GM23248 (cell line): ENCODE data around the gene THSD4. TPM values are rescaled to one million over a fixed set of nuclear protein-coding genes. Genes with fewer than 3 reads are reported as not detected.

Experiments used
- DNase-seq: peaks from one replicate; pipeline ENCODE4 v3.0.0-alpha.2; 2015
- H2AFZ ChIP-seq: fragments of 200-600 bp; sonication (generic); 2 replicates; pipeline ENCODE4 v1.6.1; 2016; ENCODE audit warnings: antibody characterized with exemption
- H3F3A ChIP-seq: fragments of 200-600 bp; sonication (generic); 2 replicates; pipeline ENCODE4 v1.6.1; 2016; ENCODE audit warnings: mild to moderate bottlenecking, antibody characterized with exemption, mixed run types; ENCODE audit not compliant: insufficient read depth
- H3K27ac ChIP-seq: fragments of 200-600 bp; sonication (generic); 2 replicates; pipeline ENCODE4 v1.5.1; 2016; ENCODE audit warnings: mild to moderate bottlenecking
- H3K27me3 ChIP-seq: fragments of 200-600 bp; sonication (generic); replicated peaks from 2 replicates; pipeline ENCODE4 v1.6.1; 2016; ENCODE audit warnings: mild to moderate bottlenecking; ENCODE audit not compliant: insufficient read depth
- H3K36me3 ChIP-seq: fragments of 200-600 bp; sonication (generic); 2 replicates; pipeline ENCODE4 v1.6.1; 2016; ENCODE audit warnings: low read depth, mild to moderate bottlenecking
- H3K4me1 ChIP-seq: fragments of 200-600 bp; sonication (generic); 2 replicates; pipeline ENCODE4 v1.6.1; 2016; ENCODE audit warnings: mild to moderate bottlenecking; ENCODE audit not compliant: insufficient read depth
- H3K4me2 ChIP-seq: fragments of 200-600 bp; sonication (generic); one replicate; pipeline ENCODE4 v1.6.1; 2016; ENCODE audit warnings: mild to moderate bottlenecking; ENCODE audit not compliant: unreplicated experiment
- H3K4me3 ChIP-seq: fragments of 200-600 bp; sonication (generic); 2 replicates; pipeline ENCODE4 v1.5.1; 2016; ENCODE audit warnings: mild to moderate bottlenecking
- H3K79me2 ChIP-seq: fragments of 200-600 bp; sonication (generic); 2 replicates; pipeline ENCODE4 v1.6.1; 2016; ENCODE audit warnings: mild to moderate bottlenecking; ENCODE audit not compliant: insufficient read depth
- H3K9ac ChIP-seq: fragments of 200-600 bp; sonication (generic); 2 replicates; pipeline ENCODE4 v1.6.1; 2016; ENCODE audit warnings: mild to moderate bottlenecking
- H3K9me2 ChIP-seq: fragments of 200-600 bp; sonication (generic); 2 replicates; pipeline ENCODE4 v1.6.1; 2016; ENCODE audit warnings: mixed run types, mild to moderate bottlenecking, moderate library complexity; ENCODE audit not compliant: insufficient read depth
- H3K9me3 ChIP-seq: fragments of 200-600 bp; sonication (generic); one replicate; pipeline ENCODE4 v1.6.1; 2017; ENCODE audit warnings: low read depth
- H4K20me1 ChIP-seq: fragments of 200-600 bp; sonication (generic); 2 replicates; pipeline ENCODE4 v1.6.0; 2016; ENCODE audit not compliant: insufficient read depth
- EZH2 ChIP-seq: fragments of 200-600 bp; sonication (generic); IDR thresholded peaks from 2 replicates; pipeline ENCODE4 v1.6.1; 2018; ENCODE audit warnings: antibody characterized with exemption, mild to moderate bottlenecking; ENCODE audit not compliant: insufficient read depth, poor library complexity, severe bottlenecking
- EZH2phosphoT487 ChIP-seq: fragments of 200-600 bp; sonication (generic); IDR thresholded peaks from 2 replicates; pipeline ENCODE4 v1.6.1; 2018; ENCODE audit warnings: antibody characterized with exemption, moderate library complexity, mild to moderate bottlenecking, low read depth; ENCODE audit not compliant: insufficient read depth
- WGBS, 2 experiments: methylation state at CpG; one replicate each; pipeline ENCODE4 v1.1.6; 2015 to 2017; ENCODE audit warnings: low lambda C conversion rate in 2 of 2, low coverage in 1 of 2; ENCODE audit errors: missing lambda C conversion rate in 2 of 2; 5-methylcytosine and 5-hydroxymethylcytosine counted together
- in situ Hi-C: fragments of 300-500 bp; cut with MboI; formaldehyde crosslinking; loops from 2 replicates; pipeline ENCODE4 v1.15.0; 2020
- polyA plus RNA-seq: library from polyadenylated mRNA; unstranded; fragments of >200 nt; fragmentation: Nextera tagmentation; extraction: Ambion mirVana; gene quantifications from 2 replicates; pipeline ENCODE4 v1.2.1, GENCODE V29; 2016
- total RNA-seq: library from RNA; depleted of rRNA; stranded (reverse); fragments of >200 nt; shearing (Covaris generic); gene quantifications from 2 replicates; pipeline ENCODE4 v1.2.3, GENCODE V29; 2014

The THSD4 gene
- total and polyA plus RNA-seq, 2 experiments from 2014 or later: 14.2 to 58.9 TPM

DNA sequence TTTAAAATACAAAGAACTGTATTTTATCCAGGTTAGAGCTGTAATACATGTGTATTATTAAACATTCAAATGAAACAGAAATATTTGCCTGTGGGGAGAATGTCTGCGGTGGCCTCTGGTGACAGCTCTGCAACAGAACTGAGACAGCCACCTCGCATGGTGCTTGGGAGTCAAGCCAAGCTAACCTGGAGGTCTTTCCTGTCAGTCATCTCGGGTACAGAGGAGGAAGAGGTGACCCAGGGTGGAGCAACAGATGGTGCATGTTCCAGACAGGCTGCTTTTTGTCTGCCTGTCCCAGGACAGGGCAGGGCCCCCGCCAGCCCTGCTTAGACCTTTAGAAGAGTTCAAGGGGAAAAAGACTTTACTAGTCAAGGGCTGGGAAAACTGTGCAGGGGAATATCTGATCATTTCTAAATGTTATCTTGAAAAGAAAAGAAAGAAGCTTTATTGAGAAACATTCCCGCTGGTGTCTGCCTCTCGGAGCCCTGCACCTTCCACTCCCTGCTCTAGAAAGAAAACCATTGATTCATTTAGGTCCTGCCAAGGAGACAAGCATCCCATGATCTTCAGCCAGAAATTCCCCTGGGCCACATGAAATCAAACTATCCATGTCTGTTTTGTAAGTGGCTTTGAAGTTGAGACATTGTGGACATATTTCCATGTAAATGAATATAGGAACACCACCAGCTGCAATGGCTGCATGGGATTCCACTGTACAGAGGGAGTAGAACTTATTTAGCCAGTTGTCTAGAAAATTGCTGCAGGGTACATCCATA is 689.6 kb downstream of the THSD4 start:
- WGBS, 2 experiments: 88% methylated on average over 6 of the region's 6 CpGs
- Histone ChIP-seq H4K20me1 (no peaks in the 10 kb centered on the region), H3K4me3 (no peak overlapping the region), H3K4me1 (peaks cover 17% of the 10 kb centered on the region), H2AFZ (no peak overlapping the region), H3K36me3 (no peaks in the 10 kb centered on the region), H3K9me3 (no peaks in the 10 kb centered on the region), H3K9me2 (no peaks in the 10 kb centered on the region), H3F3A (no peaks in the 10 kb centered on the region), H3K79me2 (no peaks in the 10 kb centered on the region), H3K27ac (no peak overlapping the region), H3K27me3 (no peaks in the 10 kb centered on the region), H3K4me2 (no peak overlapping the region), H3K9ac (no peak overlapping the region)
- no peak for DNase-seq
- in situ Hi-C loops: no loop called here
- no peak for TF ChIP-seq EZH2phosphoT487
- no peak for TF ChIP-seq EZH2

GRCh38 chr15:71806452-71806931 is 691.2 kb downstream of the THSD4 start:
- Histone ChIP-seq H3F3A (no peaks in the 10 kb centered on the region), H4K20me1 (no peaks in the 10 kb centered on the region), H3K27ac (no peak overlapping the region), H3K4me3 (no peak overlapping the region), H3K79me2 (no peaks in the 10 kb centered on the region), H3K36me3 (no peaks in the 10 kb centered on the region), H2AFZ (no peak overlapping the region), H3K9ac (no peak overlapping the region), H3K9me2 (no peaks in the 10 kb centered on the region), H3K27me3 (no peaks in the 10 kb centered on the region), H3K9me3 (no peaks in the 10 kb centered on the region), H3K4me2 (no peak overlapping the region), H3K4me1 (peaks cover 17% of the 10 kb centered on the region)
- WGBS, 2 experiments: 46 to 47% methylated on average over 7 of the region's 7 CpGs
- no peak for TF ChIP-seq EZH2phosphoT487
- no peak for TF ChIP-seq EZH2
- in situ Hi-C loops: no loop called here
- peak; percentile 60 for DNase-seq

- in situ Hi-C loops: no loop called here
- H3K4me3 ChIP-seq: no peak overlapping the region
- no peaks in the 10 kb centered on the region for H3K27me3 ChIP-seq
- no peaks in the 10 kb centered on the region for H3K9me2 ChIP-seq
- TF ChIP-seq EZH2phosphoT487: no peak
- no peak for TF ChIP-seq EZH2
- H3F3A ChIP-seq: no peaks in the 10 kb centered on the region
- no peak overlapping the region for H2AFZ ChIP-seq
- DNase-seq: no peak
- WGBS, 2 experiments: 86% methylated on average over 15 of the region's 15 CpGs
- H3K27ac ChIP-seq: no peak overlapping the region
- H3K9me3 ChIP-seq: no peaks in the 10 kb centered on the region
- no peaks in the 10 kb centered on the region for H3K36me3 ChIP-seq
- H3K4me1 ChIP-seq: peaks cover 17% of the 10 kb centered on the region
- no peak overlapping the region for H3K4me2 ChIP-seq
- H3K79me2 ChIP-seq: no peaks in the 10 kb centered on the region
- no peak overlapping the region for H3K9ac ChIP-seq
- no peaks in the 10 kb centered on the region for H4K20me1 ChIP-seq
Observed at GRCh38 chr15:71807125-71807629, 691.9 kb downstream of the THSD4 start.

GRCh38 chr15:71807691-71808091 is 692.4 kb downstream of the THSD4 start:
- no peak overlapping the region for H2AFZ ChIP-seq
- peaks cover 17% of the 10 kb centered on the region for H3K4me1 ChIP-seq
- WGBS, 2 experiments: 43 to 47% methylated on average over 4 of the region's 4 CpGs
- no peak for TF ChIP-seq EZH2
- no peak for TF ChIP-seq EZH2phosphoT487
- H3K9me2 ChIP-seq: no peaks in the 10 kb centered on the region
- H3F3A ChIP-seq: no peaks in the 10 kb centered on the region
- H3K79me2 ChIP-seq: no peaks in the 10 kb centered on the region
- peak; percentile 47 for DNase-seq
- no peaks in the 10 kb centered on the region for H3K36me3 ChIP-seq
- H3K27ac ChIP-seq: no peak overlapping the region
- no peaks in the 10 kb centered on the region for H3K9me3 ChIP-seq
- H3K4me3 ChIP-seq: no peak overlapping the region
- no peaks in the 10 kb centered on the region for H3K27me3 ChIP-seq
- H3K9ac ChIP-seq: no peak overlapping the region
- no peak overlapping the region for H3K4me2 ChIP-seq
- in situ Hi-C loops: no loop called here
- H4K20me1 ChIP-seq: no peaks in the 10 kb centered on the region
